ENCODE results near the gene IL11. TPM values are rescaled to one million over a fixed set of nuclear protein-coding genes. Genes with fewer than 3 reads are reported as not detected.

The IL11 gene
- total and polyA plus RNA-seq, 2 donors: 0.42 to 0.53 TPM

- WGBS: under 1% methylated on average over 68 of the region's 68 CpGs
- Histone ChIP-seq H3K4me3 (ENCODE audit: low read depth, low read length) (peak within 1 kb of the TSS; percentile 71), H3K4me1 (ENCODE audit: insufficient read depth) (peaks cover 3% of the 10 kb centered on the region), H3K36me3 (ENCODE audit: insufficient read depth) (no peaks in the 10 kb centered on the region), H3K27ac (ENCODE audit: low read depth) (peak within 1 kb of the TSS; percentile 90)
- DNase-seq (ENCODE audit: extremely low spot score): peak; percentile 99
Measured at GRCh38 chr19:55385724-55386492, 15.6 kb upstream of the IL11 start, which contains the start of gene RPL28. Gene RPL28 (plus strand): TSS chr19:55385932. CDS start chr19:55386358, 426 bp downstream.

- H3K36me3 ChIP-seq (ENCODE audit: insufficient read depth): no peaks in the 10 kb centered on the region
- H3K4me1 ChIP-seq (ENCODE audit: insufficient read depth): peaks cover 3% of the 10 kb centered on the region
- WGBS: 5% methylated on average over 34 of the region's 34 CpGs
- H3K27ac ChIP-seq (ENCODE audit: low read depth): peak overlapping the region; percentile 90
- peak; percentile 97 for DNase-seq (ENCODE audit: extremely low spot score)
- H3K4me3 ChIP-seq (ENCODE audit: low read depth, low read length): peak overlapping the region; percentile 33
Measured at GRCh38 chr19:55384920-55385723, 14.9 kb upstream of the IL11 start.

GRCh38 chr19:55384131-55384919 lies 14.1 kb upstream of the IL11 start, which contains the start of gene TMEM238:
Gene TMEM238 (minus strand): TSS chr19:55384292. CDS start chr19:55384259, 33 bp downstream.
- DNase-seq (ENCODE audit: extremely low spot score): no peak
- H3K27ac ChIP-seq (ENCODE audit: low read depth): peak within 1 kb of the TSS; percentile 90
- H3K36me3 ChIP-seq (ENCODE audit: insufficient read depth): no peaks in the 10 kb centered on the region
- 18% methylated on average over 72 of the region's 72 CpGs for WGBS
- peak within 1 kb of the TSS; percentile 50 for H3K4me3 ChIP-seq (ENCODE audit: low read depth, low read length)
- peaks cover 3% of the 10 kb centered on the region for H3K4me1 ChIP-seq (ENCODE audit: insufficient read depth)

- DNase-seq (ENCODE audit: extremely low spot score): no peak
- 4% methylated on average over 88 of the region's 88 CpGs for WGBS
- Histone ChIP-seq H3K4me3 (ENCODE audit: low read depth, low read length) (peak overlapping the region; percentile 50), H3K36me3 (ENCODE audit: insufficient read depth) (no peaks in the 10 kb centered on the region), H3K4me1 (ENCODE audit: insufficient read depth) (peaks cover 3% of the 10 kb centered on the region), H3K27ac (ENCODE audit: low read depth) (peak overlapping the region; percentile 90)
Measured at GRCh38 chr19:55383279-55384130, 13.2 kb upstream of the IL11 start.

- DNase-seq (ENCODE audit: extremely low spot score): no peak
- no peak overlapping the region for H3K4me3 ChIP-seq (ENCODE audit: low read depth, low read length)
Measured at GRCh38 chr19:55382522-55383054, 12.3 kb upstream of the IL11 start.

GRCh38 chr19:55382013-55382412 lies 11.8 kb upstream of the IL11 start:
- DNase-seq (ENCODE audit: extremely low spot score): no peak
- 97% methylated on average over 5 of the region's 5 CpGs for WGBS
- Histone ChIP-seq H3K4me3 (ENCODE audit: low read depth, low read length) (no peak overlapping the region), H3K36me3 (ENCODE audit: insufficient read depth) (no peaks in the 10 kb centered on the region), H3K27ac (ENCODE audit: low read depth) (no peak overlapping the region), H3K4me1 (ENCODE audit: insufficient read depth) (no peaks in the 10 kb centered on the region)

More at GRCh38 chr19:55382522-55383054, 12.3 kb upstream of the IL11 start:
- Histone ChIP-seq H3K36me3 (ENCODE audit: insufficient read depth) (no peaks in the 10 kb centered on the region), H3K27ac (ENCODE audit: low read depth) (no peak overlapping the region), H3K4me1 (ENCODE audit: insufficient read depth) (no peaks in the 10 kb centered on the region)
- 96% methylated on average over 3 of the region's 3 CpGs for WGBS

GRCh38 chr19:55379174-55379573 lies 8.9 kb upstream of the IL11 start:
- no peak for DNase-seq (ENCODE audit: extremely low spot score)
- H3K36me3 ChIP-seq (ENCODE audit: insufficient read depth): no peaks in the 10 kb centered on the region
- no peak overlapping the region for H3K4me3 ChIP-seq (ENCODE audit: low read depth, low read length)
- 54% methylated on average over 11 of the region's 11 CpGs for WGBS
- no peak overlapping the region for H3K27ac ChIP-seq (ENCODE audit: low read depth)
- no peaks in the 10 kb centered on the region for H3K4me1 ChIP-seq (ENCODE audit: insufficient read depth)

DNA sequence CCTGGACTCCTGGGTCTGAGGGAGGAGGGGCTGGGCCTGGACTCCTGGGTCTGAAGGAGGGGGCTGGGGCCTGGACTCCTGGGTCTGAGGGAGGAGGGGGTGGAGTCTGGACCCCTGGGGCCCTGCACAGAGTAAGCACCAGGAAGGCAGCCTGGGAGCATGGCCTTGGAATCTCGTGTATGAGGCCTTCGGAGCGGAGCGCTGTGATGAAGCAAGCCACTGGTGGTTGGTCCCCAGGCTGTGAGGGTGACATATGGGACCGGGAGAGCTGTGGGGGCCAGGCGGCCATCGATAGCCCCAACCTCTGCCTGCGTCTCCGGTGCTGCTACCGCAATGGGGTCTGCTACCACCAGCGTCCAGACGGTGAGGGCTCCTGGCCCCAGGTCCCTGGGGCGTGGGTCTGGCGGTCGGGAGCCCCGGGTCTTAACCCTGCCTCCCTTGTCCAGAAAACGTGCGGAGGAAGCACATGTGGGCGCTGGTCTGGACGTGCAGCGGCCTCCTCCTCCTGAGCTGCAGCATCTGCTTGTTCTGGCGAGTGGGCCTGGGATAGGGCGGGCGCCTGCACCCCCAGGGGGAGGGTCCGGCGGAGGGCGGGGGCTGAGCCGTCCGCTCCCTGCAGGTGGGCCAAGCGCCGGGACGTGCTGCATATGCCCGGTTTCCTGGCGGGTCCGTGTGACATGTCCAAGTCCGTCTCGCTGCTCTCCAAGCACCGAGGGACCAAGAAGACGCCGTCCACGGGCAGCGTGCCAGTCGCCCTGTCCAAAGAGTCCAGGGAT lies 7.3 kb upstream of the IL11 start:
- no peak overlapping the region for H3K4me3 ChIP-seq (ENCODE audit: low read depth, low read length)
- no peak overlapping the region for H3K27ac ChIP-seq (ENCODE audit: low read depth)
- no peaks in the 10 kb centered on the region for H3K36me3 ChIP-seq (ENCODE audit: insufficient read depth)
- 15% methylated on average over 43 of the region's 43 CpGs for WGBS
- no peak for DNase-seq (ENCODE audit: extremely low spot score)
- no peaks in the 10 kb centered on the region for H3K4me1 ChIP-seq (ENCODE audit: insufficient read depth)

GRCh38 chr19:55376241-55376933 lies 6.1 kb upstream of the IL11 start, which contains the start of gene TMEM190:
Gene TMEM190 (plus strand): TSS chr19:55376826. CDS start chr19:55376854, 28 bp downstream.
- Histone ChIP-seq H3K4me1 (ENCODE audit: insufficient read depth) (no peaks in the 10 kb centered on the region), H3K36me3 (ENCODE audit: insufficient read depth) (no peaks in the 10 kb centered on the region), H3K4me3 (ENCODE audit: low read depth, low read length) (no peak within 1 kb of the TSS), H3K27ac (ENCODE audit: low read depth) (no peak within 1 kb of the TSS)
- no peak for DNase-seq (ENCODE audit: extremely low spot score)
- WGBS: 65% methylated on average over 21 of the region's 21 CpGs

- 11% methylated on average over 31 of the region's 31 CpGs for WGBS
- no peak for DNase-seq (ENCODE audit: extremely low spot score)
Measured at GRCh38 chr19:55373993-55374757, 3.9 kb upstream of the IL11 start.

More at GRCh38 chr19:55373993-55374757, 3.9 kb upstream of the IL11 start:
- H3K27ac ChIP-seq (ENCODE audit: low read depth): no peak overlapping the region
- peaks cover 1% of the 10 kb centered on the region for H3K4me1 ChIP-seq (ENCODE audit: insufficient read depth)
- H3K4me3 ChIP-seq (ENCODE audit: low read depth, low read length): no peak overlapping the region
- no peaks in the 10 kb centered on the region for H3K36me3 ChIP-seq (ENCODE audit: insufficient read depth)

All from urinary bladder (tissue), 4 donors.